A673 (cell line): ENCODE results near the gene PPP2CA.

ENCODE experiments used
- EZH2 ChIP-seq: fragments of 200-600 bp; sonication (generic); IDR thresholded peaks from 2 replicates; pipeline ENCODE4 v1.6.1; 2017; ENCODE audit warnings: borderline replicate concordance, low read depth, mild to moderate bottlenecking, mixed read lengths, antibody characterized with exemption, low read length; ENCODE audit not compliant: poor library complexity, severe bottlenecking
- TF ChIP-seq, protein P1 (sequence below): fragments of 300-800, 200-600 bp; sonication (generic); conservative IDR thresholded peaks from 2 replicates; pipeline ENCODE4 v1.5.1; 2017; ENCODE audit warnings: low read depth, mild to moderate bottlenecking, antibody characterized with exemption, low read length, moderate library complexity, mixed read lengths

DNA sequence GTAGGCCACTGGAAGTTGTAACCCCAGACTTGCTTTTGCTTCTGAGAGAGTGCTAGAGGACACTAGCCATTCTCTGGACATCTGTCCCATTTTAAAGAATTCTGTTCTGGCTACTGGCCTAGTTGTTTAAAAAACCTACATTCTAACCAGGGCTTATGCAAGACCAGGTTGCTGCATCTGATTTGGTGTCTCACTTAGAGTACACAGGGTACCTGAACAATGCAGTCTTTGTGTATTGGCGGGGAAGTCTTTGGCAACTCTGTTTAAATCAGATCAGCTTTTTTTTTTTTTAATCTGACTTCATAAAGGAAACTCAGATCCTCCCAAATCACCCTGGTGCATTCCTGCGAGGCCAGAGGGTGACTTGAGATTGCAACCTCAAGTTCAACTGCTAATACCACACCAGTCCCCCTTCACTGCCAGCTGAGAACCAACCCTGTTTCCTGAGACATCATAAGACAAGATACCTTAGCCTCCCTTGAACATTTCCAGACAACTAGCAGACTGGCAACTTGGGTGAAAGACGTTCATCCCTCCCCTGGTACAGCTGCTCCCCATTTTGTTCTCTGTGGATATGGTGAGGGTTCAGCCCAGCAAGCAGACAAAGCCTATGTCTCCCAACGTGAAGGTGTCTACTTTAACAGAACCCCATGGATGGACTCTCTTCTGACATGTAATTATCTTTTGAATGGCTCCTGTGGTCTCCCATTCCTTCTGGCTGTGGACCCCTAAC, 76.1 kb downstream of the PPP2CA start:
- TF ChIP-seq EZH2 = no peak
- TF ChIP-seq, protein P1, sequence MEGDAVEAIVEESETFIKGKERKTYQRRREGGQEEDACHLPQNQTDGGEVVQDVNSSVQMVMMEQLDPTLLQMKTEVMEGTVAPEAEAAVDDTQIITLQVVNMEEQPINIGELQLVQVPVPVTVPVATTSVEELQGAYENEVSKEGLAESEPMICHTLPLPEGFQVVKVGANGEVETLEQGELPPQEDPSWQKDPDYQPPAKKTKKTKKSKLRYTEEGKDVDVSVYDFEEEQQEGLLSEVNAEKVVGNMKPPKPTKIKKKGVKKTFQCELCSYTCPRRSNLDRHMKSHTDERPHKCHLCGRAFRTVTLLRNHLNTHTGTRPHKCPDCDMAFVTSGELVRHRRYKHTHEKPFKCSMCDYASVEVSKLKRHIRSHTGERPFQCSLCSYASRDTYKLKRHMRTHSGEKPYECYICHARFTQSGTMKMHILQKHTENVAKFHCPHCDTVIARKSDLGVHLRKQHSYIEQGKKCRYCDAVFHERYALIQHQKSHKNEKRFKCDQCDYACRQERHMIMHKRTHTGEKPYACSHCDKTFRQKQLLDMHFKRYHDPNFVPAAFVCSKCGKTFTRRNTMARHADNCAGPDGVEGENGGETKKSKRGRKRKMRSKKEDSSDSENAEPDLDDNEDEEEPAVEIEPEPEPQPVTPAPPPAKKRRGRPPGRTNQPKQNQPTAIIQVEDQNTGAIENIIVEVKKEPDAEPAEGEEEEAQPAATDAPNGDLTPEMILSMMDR = no peak
